ENCODE results near the gene FAM83B.
"Not testable (repeated sequence)": the region's sequence is repeated elsewhere in the genome, so short reads cannot be mapped to it uniquely, and the experiment has no call there.

The FAM83B gene

GRCh38 chr6:54897462-54898189 is 51.1 kb downstream of the FAM83B start:
- no peak for DNase-seq (ENCODE audit: low read depth)

DNA sequence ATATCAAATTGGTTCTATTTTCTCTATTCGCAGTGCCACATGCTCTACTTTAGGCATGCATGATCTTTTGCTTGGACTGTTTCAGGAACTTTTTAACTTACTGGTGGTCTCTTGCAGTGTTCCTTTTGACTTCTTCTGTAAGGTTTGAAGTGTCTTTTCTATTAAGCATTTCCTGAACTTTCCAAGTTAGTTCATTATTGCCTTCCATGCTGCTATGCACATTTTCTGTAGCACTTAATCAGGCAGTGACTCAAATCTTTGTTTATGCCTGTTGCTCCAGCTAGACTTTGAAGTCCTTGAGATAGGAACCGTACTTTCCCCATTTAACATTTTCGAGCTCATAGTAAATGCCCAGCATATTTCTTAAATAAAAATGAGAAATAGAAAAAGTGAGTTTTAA is 52.2 kb downstream of the FAM83B start:
- no peak for DNase-seq (ENCODE audit: low read depth)

GRCh38 chr6:54899442-54899841 is 52.9 kb downstream of the FAM83B start:
- DNase-seq (ENCODE audit: low read depth), result no peak

GRCh38 chr6:54899986-54900385 is 53.4 kb downstream of the FAM83B start:
- no peak for DNase-seq (ENCODE audit: low read depth)

GRCh38 chr6:54900666-54901065 is 54.1 kb downstream of the FAM83B start:
- no peak for DNase-seq (ENCODE audit: low read depth)

DNA sequence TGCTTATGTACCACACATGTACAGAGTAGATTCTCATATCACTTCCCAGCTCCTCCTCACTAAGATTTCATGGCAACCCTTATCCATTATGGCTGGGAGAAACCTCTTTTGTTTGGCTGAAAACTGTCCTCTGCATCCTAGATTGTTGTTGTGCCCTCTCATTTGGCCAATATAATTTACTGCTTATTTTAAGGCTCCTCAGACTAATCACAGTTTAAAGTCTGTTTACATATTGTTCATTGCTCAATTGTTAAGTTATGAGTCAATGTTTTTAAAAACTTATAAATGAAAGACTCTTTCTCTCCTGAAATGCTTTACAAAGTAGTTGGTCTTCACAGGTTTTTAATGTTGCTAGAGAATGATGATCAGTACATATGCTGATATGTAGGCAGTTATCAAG is 57.3 kb downstream of the FAM83B start:
- no peak for DNase-seq (ENCODE audit: low read depth)

DNA sequence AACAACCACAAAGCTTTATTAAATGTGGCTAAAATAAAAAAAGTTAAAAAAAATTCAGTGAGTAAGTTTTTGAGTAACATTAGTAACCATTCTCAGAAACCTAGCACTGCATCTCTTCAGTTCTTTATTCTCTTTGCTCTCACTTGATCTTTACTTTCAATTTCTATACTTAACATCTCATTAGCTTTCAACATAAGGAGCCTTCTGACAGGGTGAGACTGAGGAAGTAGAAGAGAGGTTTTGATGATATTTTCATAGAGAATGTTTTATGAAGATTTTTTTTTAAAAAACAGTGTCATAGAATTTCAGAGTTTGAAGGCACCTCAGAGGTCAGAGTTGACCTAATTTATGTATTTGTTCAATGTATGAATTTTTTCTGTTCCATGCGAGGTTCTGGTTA is 60.8 kb downstream of the FAM83B start:
- no peak for DNase-seq (ENCODE audit: low read depth)

DNA sequence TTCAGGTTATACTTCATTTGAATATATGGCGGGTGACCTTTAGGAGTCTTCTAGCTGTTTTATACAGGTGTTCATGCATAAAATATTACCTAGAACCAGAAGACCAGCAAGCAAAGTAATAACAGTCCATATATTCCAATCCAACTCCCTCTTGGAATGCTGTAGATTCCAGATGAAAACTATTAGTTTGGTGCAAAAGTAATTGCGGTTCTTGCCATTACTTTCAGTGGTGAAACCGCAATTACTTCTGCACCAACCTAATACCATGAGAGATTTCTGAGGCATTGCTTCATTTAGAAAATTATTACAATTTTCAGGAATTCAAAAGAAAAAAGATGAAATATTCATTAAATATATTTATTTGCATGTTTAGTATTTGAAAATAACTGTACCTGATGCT is 62.6 kb downstream of the FAM83B start:
- no peak for DNase-seq (ENCODE audit: low read depth)

GRCh38 chr6:54910431-54910884 is 63.9 kb downstream of the FAM83B start:
- no peak for DNase-seq (ENCODE audit: low read depth)

- no peak for DNase-seq (ENCODE audit: low read depth)
Observed at GRCh38 chr6:54910921-54911320, 64.3 kb downstream of the FAM83B start.

GRCh38 chr6:54913211-54913610 is 66.6 kb downstream of the FAM83B start:
- no peak for DNase-seq (ENCODE audit: low read depth)

- DNase-seq (ENCODE audit: low read depth), result no peak
Observed at GRCh38 chr6:54916858-54917257, 70.3 kb downstream of the FAM83B start.

- no peak for DNase-seq (ENCODE audit: low read depth)
Observed at GRCh38 chr6:54920628-54921027, 74.1 kb downstream of the FAM83B start.

- no peak for DNase-seq (ENCODE audit: low read depth)
Observed at GRCh38 chr6:54921891-54922290, 75.3 kb downstream of the FAM83B start.

DNA sequence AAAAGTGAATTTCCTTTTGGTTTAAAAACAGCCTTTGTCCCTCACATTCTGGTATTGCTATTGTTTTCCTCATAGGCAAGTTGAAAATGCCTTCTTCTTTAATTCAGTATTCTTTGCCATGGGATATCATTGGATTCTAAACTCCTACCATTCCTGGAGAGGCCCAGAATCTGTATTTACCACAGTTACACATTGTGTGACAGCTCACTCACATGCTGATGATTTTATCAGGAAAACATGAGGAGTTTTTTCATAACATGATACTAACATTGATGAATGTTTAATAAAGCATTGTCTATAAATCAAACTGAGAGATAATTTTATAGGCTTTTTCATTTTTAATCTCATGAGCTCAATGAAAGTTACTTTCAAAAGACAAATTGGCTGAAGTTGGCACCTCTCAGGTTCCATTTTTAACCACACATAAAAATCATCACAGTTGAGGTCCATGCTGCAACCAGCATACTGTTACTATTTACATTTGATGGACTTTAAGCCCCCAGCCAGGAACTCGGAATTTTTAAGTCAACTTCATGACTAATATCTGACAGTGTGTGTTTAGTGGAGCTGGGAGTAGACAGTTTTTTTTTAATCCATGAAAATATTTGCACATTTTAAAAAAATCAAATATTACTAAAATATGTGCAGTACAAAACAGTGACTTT is 82.8 kb downstream of the FAM83B start:
- DNase-seq (ENCODE audit: low read depth), result no peak

DNA sequence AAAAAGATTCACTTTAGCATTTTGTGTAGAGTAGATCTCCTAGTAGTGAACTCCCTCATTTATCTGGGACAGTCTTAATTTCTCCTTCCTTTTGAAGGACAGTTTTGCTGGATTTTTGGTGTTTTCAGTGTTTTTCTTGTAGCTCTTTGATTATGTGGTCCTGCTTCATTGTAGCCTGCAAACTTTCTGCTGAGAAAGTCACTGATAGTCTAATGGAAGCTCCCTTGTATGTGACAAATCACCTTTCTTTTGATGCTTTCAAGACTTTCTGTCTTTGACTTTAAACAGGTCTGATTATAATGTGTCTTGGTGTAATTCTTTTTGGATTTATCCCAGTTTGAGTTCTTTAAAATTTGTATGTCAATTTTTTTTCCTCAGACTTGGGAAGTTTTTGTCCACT is 86.1 kb downstream of the FAM83B start:
- no peak for DNase-seq (ENCODE audit: low read depth)

DNA sequence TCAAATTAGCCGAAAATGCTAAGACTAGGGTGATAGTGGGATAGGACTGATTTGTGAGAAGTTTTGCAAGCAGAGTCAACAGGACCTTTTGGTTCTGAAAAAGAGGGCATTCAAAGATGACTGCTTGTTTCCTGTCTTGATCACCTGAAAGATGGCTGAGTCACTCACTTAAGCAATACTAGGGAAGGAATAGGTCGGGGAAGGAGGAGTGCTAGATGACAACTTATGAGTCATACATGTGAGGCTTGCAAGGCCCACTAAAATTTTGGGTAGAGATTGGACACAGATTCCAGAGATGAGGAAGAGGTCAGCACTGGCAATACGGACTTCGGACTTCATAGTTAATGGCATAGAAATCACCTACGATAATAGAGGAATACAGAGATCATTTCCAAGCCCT is 89.2 kb downstream of the FAM83B start:
- DNase-seq (ENCODE audit: low read depth), result no peak

DNA sequence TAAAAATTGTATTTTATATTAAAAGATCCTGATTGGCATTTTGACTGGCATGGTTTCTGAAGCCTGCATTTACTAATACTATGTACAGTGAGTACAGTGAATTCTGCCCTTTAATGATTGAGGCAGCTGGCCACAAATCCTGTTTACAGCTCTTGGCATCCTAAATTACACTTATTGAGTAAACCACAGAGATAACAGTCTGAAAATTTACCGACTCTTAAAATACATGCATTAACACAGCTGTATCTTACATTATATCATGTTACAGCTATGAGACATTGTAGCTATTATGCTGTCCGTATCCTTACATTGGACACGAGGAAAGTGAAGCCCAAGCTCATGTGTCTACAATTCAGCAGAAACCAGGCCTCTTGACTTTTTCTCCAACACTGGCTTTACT is 90.8 kb downstream of the FAM83B start:
- no peak for DNase-seq (ENCODE audit: low read depth)

- DNase-seq (ENCODE audit: low read depth), result no peak
Observed at GRCh38 chr6:54957698-54958097, 111.1 kb downstream of the FAM83B start.

DNA sequence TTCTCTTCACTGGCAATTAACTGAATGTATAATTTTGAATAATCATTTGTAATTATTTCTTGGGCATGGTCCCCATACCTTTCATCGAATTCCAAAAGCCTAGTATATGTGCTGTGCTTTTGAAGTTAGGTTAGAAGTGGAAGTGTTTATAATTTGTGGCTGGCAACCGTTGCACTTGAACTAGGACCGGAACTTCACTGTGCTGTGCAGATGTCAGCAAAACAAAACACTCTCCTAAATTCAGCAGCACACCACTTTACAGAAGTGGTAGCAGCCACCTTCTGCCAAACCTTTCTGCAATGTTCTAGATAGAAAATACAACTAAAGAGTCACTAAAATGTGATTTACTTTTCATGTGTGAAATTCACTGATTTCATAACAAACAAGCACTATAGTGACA is 111.9 kb downstream of the FAM83B start:
- no peak for DNase-seq (ENCODE audit: low read depth)

- DNase-seq (ENCODE audit: low read depth), result no peak
Observed at GRCh38 chr6:54959820-54960219, 113.2 kb downstream of the FAM83B start.

DNA sequence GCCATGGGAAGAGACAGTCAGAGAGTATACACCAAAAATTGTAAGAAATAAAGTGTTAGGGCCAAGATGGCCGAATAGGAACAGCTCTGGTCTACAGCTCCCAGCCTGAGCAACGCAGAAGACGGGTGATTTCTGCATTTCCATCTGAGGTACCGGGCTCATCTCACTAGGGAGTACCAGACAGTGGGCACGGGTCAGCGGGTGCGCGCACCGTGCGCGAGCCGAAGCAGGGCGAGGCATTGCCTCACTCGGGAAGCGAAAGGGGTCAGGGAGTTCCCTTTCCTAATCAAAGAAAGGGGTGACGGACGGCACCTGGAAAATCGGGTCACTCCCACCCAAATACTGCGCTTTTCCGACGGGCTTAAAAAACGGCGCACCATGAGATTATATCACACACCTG is 114.8 kb downstream of the FAM83B start:
- not testable (repeated sequence) for DNase-seq (ENCODE audit: low read depth)

GRCh38 chr6:54970337-54970736 is 123.8 kb downstream of the FAM83B start:
- no peak for DNase-seq (ENCODE audit: low read depth)

DNA sequence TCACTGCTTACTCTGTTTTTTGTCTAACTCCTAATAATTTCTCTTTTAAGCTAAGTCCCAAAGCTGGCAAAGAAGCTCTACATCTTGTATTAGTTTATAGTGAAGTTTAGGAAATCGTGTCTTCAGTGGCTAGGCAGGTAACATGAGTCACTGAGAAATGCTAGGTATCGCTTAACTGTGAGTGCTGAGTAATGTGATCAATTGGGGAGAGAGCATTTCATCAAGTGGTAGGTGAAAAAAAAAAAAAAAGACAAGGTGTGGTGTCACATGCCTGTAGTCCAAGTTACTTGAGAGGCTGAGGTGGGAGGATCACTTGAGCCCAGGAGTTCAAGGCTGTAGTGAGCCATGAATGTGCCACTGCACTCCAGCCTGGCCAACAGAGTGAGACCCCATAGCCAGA is 125.3 kb downstream of the FAM83B start:
- no peak for DNase-seq (ENCODE audit: low read depth)
